Naive thymus-derived CD8-positive, alpha-beta T cell (primary cell): ENCODE data around the gene SIPA1L2. TPM values are rescaled to one million over a fixed set of nuclear protein-coding genes. Genes with fewer than 3 reads are reported as not detected.

Experiments
- ATAC-seq, 2 donors: fragments of 150-1000 bp; cut with Tn5 transposase in 1 of 2; sonication (Bioruptor Pico), chemical (Tn5 transposase) in 1 of 2; 1 replicate in 1 of 2; 2 replicates in 1 of 2; pipeline ENCODE4 v1.10.0; 2021; ENCODE audit warnings: mild to moderate bottlenecking in 2 of 2, moderate library complexity in 2 of 2
- POLR2A ChIA-PET: fragments of 350-600 bp; sonication (Branson Sonifier 250); formaldehyde crosslinking; loops from one replicate; lab custom pipeline; 2021; ENCODE audit warnings: antibody characterized with exemption; lab: Charles Lee
- DNase-seq, 10 donors: peaks; one replicate each; pipeline versions ENCODE4 v3.0.0 to v3.0.0-alpha.2; 2020 to 2022
- H3K27ac Mint-ChIP-seq, 10 donors: one replicate each; pipeline ENCODE4 v1.8.0; 2020 to 2022; ENCODE audit warnings: mild to moderate bottlenecking in 10 of 10, mixed read lengths in 10 of 10, moderate library complexity in 4 of 10, inconsistent platforms in 1 of 10
- H3K27me3 Mint-ChIP-seq, 5 donors: one replicate each; pipeline ENCODE4 v1.8.0; 2021 to 2022; ENCODE audit warnings: mixed read lengths in 5 of 5
- H3K36me3 Mint-ChIP-seq, 3 donors: one replicate each; pipeline ENCODE4 v1.8.0; 2020 to 2022; ENCODE audit warnings: mixed read lengths in 3 of 3, mild to moderate bottlenecking in 2 of 3, inconsistent platforms in 1 of 3
- H3K4me1 Mint-ChIP-seq, 4 donors: one replicate each; pipeline ENCODE4 v1.8.0; 2021 to 2022; ENCODE audit warnings: mixed read lengths in 4 of 4
- H3K4me3 Mint-ChIP-seq, 10 donors: one replicate each; pipeline ENCODE4 v1.8.0; 2020 to 2022; ENCODE audit warnings: mild to moderate bottlenecking in 10 of 10, mixed read lengths in 10 of 10, moderate library complexity in 6 of 10, inconsistent platforms in 1 of 10
- H3K9me3 Mint-ChIP-seq, 9 donors: one replicate each; pipeline ENCODE4 v1.8.0; 2020 to 2022; ENCODE audit warnings: mixed read lengths in 9 of 9, mild to moderate bottlenecking in 3 of 9, inconsistent platforms in 1 of 9, moderate library complexity in 1 of 9
- polyA plus RNA-seq, 3 donors: library from polyadenylated mRNA; unstranded; fragments of 300-500 nt; fragmentation: Illumina TruSeq; gene quantifications; one replicate each; pipeline ENCODE4 v1.2.3, GENCODE V29; 2021
- total RNA-seq, 8 experiments: library from RNA in 2 of 8; stranded (reverse) in 2 of 8; gene quantifications; one replicate each; pipeline ENCODE4 v1.2.3 and lab custom pipeline; 2021 to 2026

The SIPA1L2 gene
- total and polyA plus RNA-seq, 5 experiments from 2014 or later: 0.08 to 0.16 (median 0.08) TPM; not detected in 2

- H3K4me3 Mint-ChIP-seq: no peak overlapping the region
- DNase-seq (no peak), ATAC-seq (no peak)
- H3K36me3 Mint-ChIP-seq: no peaks in the 10 kb centered on the region
- no peaks in the 10 kb centered on the region for H3K9me3 Mint-ChIP-seq
- no peak overlapping the region for H3K27ac Mint-ChIP-seq
- H3K27me3 Mint-ChIP-seq: peaks cover 0 to 4% (median 0%) of the 10 kb centered on the region in 5 donors
- H3K4me1 Mint-ChIP-seq: peaks cover 0 to 38% (median 3%) of the 10 kb centered on the region in 4 donors
- POLR2A ChIA-PET: no interaction called here
Observed at GRCh38 chr1:232594768-232595698, 34.9 kb downstream of the SIPA1L2 start.

GRCh38 chr1:232593717-232594502 lies 36.0 kb downstream of the SIPA1L2 start:
- H3K27me3 Mint-ChIP-seq: peaks cover 0 to 4% (median 0%) of the 10 kb centered on the region in 5 donors
- no peaks in the 10 kb centered on the region for H3K36me3 Mint-ChIP-seq
- no peaks in the 10 kb centered on the region for H3K9me3 Mint-ChIP-seq
- no peak overlapping the region for H3K27ac Mint-ChIP-seq
- H3K4me3 Mint-ChIP-seq: no peak overlapping the region
- no peak for ATAC-seq
- POLR2A ChIA-PET: no interaction called here
- DNase-seq: no peak
- H3K4me1 Mint-ChIP-seq: peaks cover 0 to 37% (median under 1%) of the 10 kb centered on the region in 4 donors

- no peak overlapping the region for H3K27ac Mint-ChIP-seq
- POLR2A ChIA-PET: no interaction called here
- H3K36me3 Mint-ChIP-seq: no peaks in the 10 kb centered on the region
Observed at GRCh38 chr1:232591344-232591743, 38.6 kb downstream of the SIPA1L2 start.

GRCh38 chr1:232590744-232591082 lies 39.2 kb downstream of the SIPA1L2 start:
- Mint-ChIP-seq H3K36me3 (no peaks in the 10 kb centered on the region), H3K4me1 (peaks cover 0 to 20% (median 0%) of the 10 kb centered on the region in 4 donors), H3K9me3 (no peaks in the 10 kb centered on the region), H3K4me3 (peak overlapping the region in 1 of 10 donors; percentile 22), H3K27ac (peak overlapping the region in 1 of 10 donors; percentile 54), H3K27me3 (peaks cover 0 to 4% (median 0%) of the 10 kb centered on the region in 5 donors)
- ATAC-seq: no peak
- no peak for DNase-seq
- POLR2A ChIA-PET: no interaction called here

More at GRCh38 chr1:232591344-232591743, 38.6 kb downstream of the SIPA1L2 start:
- no peak for DNase-seq
- Mint-ChIP-seq H3K27me3 (peaks cover 0 to 4% (median 0%) of the 10 kb centered on the region in 5 donors), H3K4me1 (peaks cover 0 to 25% (median under 1%) of the 10 kb centered on the region in 4 donors), H3K4me3 (no peak overlapping the region), H3K9me3 (no peaks in the 10 kb centered on the region)
- no peak for ATAC-seq

- Mint-ChIP-seq H3K27ac (peak overlapping the region in 1 of 10 donors; percentile 54), H3K27me3 (peaks cover 0 to 4% (median 0%) of the 10 kb centered on the region in 5 donors), H3K36me3 (no peaks in the 10 kb centered on the region), H3K9me3 (no peaks in the 10 kb centered on the region), H3K4me3 (no peak overlapping the region), H3K4me1 (peaks cover 0 to 20% (median 0%) of the 10 kb centered on the region in 4 donors)
- DNase-seq: no peak
- POLR2A ChIA-PET: no interaction called here
- no peak for ATAC-seq
Observed at GRCh38 chr1:232589812-232590743, 39.9 kb downstream of the SIPA1L2 start.

- Mint-ChIP-seq H3K4me1 (peaks cover 0 to 20% (median 0%) of the 10 kb centered on the region in 4 donors), H3K27ac (no peak overlapping the region), H3K9me3 (no peaks in the 10 kb centered on the region), H3K4me3 (no peak overlapping the region), H3K27me3 (peaks cover 0 to 4% (median 0%) of the 10 kb centered on the region in 5 donors), H3K36me3 (no peaks in the 10 kb centered on the region)
- DNase-seq (no peak), ATAC-seq (no peak)
- POLR2A ChIA-PET: no interaction called here
Observed at GRCh38 chr1:232589111-232589811, 40.7 kb downstream of the SIPA1L2 start.

GRCh38 chr1:232587141-232588008 lies 42.6 kb downstream of the SIPA1L2 start:
- Mint-ChIP-seq H3K4me1 (peaks cover 0 to 20% (median 0%) of the 10 kb centered on the region in 4 donors), H3K27ac (no peak overlapping the region), H3K36me3 (no peaks in the 10 kb centered on the region), H3K4me3 (no peak overlapping the region), H3K27me3 (no peaks in the 10 kb centered on the region), H3K9me3 (no peaks in the 10 kb centered on the region)
- DNase-seq (no peak), ATAC-seq (no peak)
- POLR2A ChIA-PET: no interaction called here

GRCh38 chr1:232586679-232587078 lies 43.3 kb downstream of the SIPA1L2 start:
- DNase-seq (no peak), ATAC-seq (no peak)
- Mint-ChIP-seq H3K9me3 (no peaks in the 10 kb centered on the region), H3K27me3 (no peaks in the 10 kb centered on the region), H3K4me3 (no peak overlapping the region), H3K27ac (no peak overlapping the region), H3K36me3 (no peaks in the 10 kb centered on the region), H3K4me1 (peaks cover 0 to 20% (median 0%) of the 10 kb centered on the region in 4 donors)
- POLR2A ChIA-PET: no interaction called here

- no peak for DNase-seq
- Mint-ChIP-seq H3K4me3 (no peak overlapping the region), H3K36me3 (peaks cover 0 to 1% (median 0%) of the 10 kb centered on the region in 3 donors), H3K27me3 (no peaks in the 10 kb centered on the region), H3K27ac (no peak overlapping the region), H3K4me1 (peaks cover 0 to 12% (median 0%) of the 10 kb centered on the region in 4 donors), H3K9me3 (no peaks in the 10 kb centered on the region)
- POLR2A ChIA-PET: no interaction called here
- no peak for ATAC-seq
Observed at GRCh38 chr1:232585486-232585885, 44.4 kb downstream of the SIPA1L2 start.

GRCh38 chr1:232581932-232582331 lies 48.0 kb downstream of the SIPA1L2 start:
- Mint-ChIP-seq H3K27ac (peak overlapping the region in 1 of 10 donors; percentile 0), H3K36me3 (peaks cover 0 to 1% (median 0%) of the 10 kb centered on the region in 3 donors), H3K27me3 (no peaks in the 10 kb centered on the region), H3K4me3 (no peak overlapping the region), H3K4me1 (peaks cover 13 to 27% (median 26%) of the 10 kb centered on the region in 4 donors), H3K9me3 (no peaks in the 10 kb centered on the region)
- ATAC-seq: no peak
- POLR2A ChIA-PET: no interaction called here
- DNase-seq: no peak
